GM12801 (cell line): ENCODE data around the gene OR8B8.

Source experiments
- CTCF ChIP-seq: IDR thresholded peaks from one replicate; pipeline ENCODE4 v1.5.1; 2011; ENCODE audit warnings: control low read depth; ENCODE audit not compliant: insufficient read length; ENCODE audit errors: extremely low read depth

The OR8B8 gene

GRCh38 chr11:124445646-124446150 lies at the start of gene OR8B8:
Gene OR8B8, minus strand, starts transcription at chr11:124445696. Its CDS starts 4,611 bp downstream, at chr11:124441085.
- TF ChIP-seq CTCF, result no peak

- no peak for TF ChIP-seq CTCF
These were observed 47.6 kb upstream of the OR8B8 start for GRCh38 chr11:124493016-124493655.

GRCh38 chr11:124483422-124483821 lies 37.9 kb upstream of the OR8B8 start:
- no peak for TF ChIP-seq CTCF

- no peak for TF ChIP-seq CTCF
These were observed 37.1 kb upstream of the OR8B8 start for GRCh38 chr11:124482362-124483147.

GRCh38 chr11:124481365-124482323 lies 36.1 kb upstream of the OR8B8 start:
- no peak for TF ChIP-seq CTCF

- TF ChIP-seq CTCF, result no peak
These were observed 34.1 kb upstream of the OR8B8 start for GRCh38 chr11:124479561-124479960.

- TF ChIP-seq CTCF, result no peak
These were observed 29.8 kb upstream of the OR8B8 start for GRCh38 chr11:124475265-124475664.
